ENCODE data around the gene DYNC1LI1.

DNA sequence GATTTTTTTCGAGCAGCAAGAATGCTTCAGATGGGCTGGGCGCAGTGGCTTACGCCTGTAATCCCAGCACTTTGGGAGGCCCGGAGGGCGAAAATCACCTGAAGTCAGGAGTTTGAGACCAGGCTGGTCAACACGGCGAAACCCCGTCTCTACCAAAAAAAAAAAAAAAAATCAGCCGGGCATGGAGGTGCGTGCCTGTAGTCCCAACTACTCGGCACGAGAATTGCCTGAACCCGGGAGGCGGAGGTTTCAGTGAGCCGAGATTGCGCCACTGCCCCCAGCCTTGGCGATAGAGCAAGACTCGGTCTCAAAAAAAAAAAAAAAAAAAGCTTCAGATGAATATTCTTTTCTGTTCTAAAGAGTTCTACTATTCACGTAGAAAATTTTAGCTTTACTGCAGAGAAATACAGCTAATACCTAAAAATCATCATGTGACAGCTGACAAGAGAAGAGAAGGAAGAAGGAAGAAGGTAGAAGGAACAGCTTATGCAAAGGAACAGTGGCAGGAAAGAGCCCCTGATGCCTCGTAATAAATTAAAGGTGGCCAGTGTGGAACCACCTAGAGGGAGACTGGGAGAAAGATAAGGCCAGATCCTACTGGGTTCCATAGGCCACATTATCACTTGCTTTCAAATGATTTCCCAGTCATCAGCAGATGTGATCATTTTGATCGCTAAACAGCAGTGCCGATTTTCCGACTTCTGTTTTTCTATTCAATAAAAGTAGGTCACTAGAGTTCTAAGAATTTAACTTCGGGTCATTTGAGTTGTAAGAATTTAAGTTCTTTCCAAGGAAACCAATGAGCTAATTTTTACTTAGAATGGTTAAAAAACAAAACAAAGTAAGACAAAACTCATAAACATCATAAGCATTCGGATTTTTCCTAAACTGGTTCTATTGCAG, 69.5 kb downstream of the DYNC1LI1 start:
- TF ChIP-seq POLR2A (IDR thresholded peaks at IDR 0.05; ENCODE audit: low read length) = no peak
- TF ChIP-seq SMC3 (IDR thresholded peaks at IDR 0.05) = no peak
- no peak for TF ChIP-seq CTCF (IDR thresholded peaks at IDR 0.05)
- TF ChIP-seq MAFK (IDR thresholded peaks at IDR 0.05; ENCODE audit: partially characterized antibody) = no peak
- TF ChIP-seq, protein P1, sequence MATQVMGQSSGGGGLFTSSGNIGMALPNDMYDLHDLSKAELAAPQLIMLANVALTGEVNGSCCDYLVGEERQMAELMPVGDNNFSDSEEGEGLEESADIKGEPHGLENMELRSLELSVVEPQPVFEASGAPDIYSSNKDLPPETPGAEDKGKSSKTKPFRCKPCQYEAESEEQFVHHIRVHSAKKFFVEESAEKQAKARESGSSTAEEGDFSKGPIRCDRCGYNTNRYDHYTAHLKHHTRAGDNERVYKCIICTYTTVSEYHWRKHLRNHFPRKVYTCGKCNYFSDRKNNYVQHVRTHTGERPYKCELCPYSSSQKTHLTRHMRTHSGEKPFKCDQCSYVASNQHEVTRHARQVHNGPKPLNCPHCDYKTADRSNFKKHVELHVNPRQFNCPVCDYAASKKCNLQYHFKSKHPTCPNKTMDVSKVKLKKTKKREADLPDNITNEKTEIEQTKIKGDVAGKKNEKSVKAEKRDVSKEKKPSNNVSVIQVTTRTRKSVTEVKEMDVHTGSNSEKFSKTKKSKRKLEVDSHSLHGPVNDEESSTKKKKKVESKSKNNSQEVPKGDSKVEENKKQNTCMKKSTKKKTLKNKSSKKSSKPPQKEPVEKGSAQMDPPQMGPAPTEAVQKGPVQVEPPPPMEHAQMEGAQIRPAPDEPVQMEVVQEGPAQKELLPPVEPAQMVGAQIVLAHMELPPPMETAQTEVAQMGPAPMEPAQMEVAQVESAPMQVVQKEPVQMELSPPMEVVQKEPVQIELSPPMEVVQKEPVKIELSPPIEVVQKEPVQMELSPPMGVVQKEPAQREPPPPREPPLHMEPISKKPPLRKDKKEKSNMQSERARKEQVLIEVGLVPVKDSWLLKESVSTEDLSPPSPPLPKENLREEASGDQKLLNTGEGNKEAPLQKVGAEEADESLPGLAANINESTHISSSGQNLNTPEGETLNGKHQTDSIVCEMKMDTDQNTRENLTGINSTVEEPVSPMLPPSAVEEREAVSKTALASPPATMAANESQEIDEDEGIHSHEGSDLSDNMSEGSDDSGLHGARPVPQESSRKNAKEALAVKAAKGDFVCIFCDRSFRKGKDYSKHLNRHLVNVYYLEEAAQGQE (IDR thresholded peaks at IDR 0.05) = no peak
- no peak for TF ChIP-seq KDM1A (IDR thresholded peaks at IDR 0.05; ENCODE audit: low read depth)
- TF ChIP-seq KDM5A (IDR thresholded peaks at IDR 0.05) = no peak
- TF ChIP-seq HEYL (CRISPR knock-in tag; IDR thresholded peaks at IDR 0.05) = no peak
